ENCODE results near the gene SRCAP.

SRCAP gene

GRCh38 chr16:30698816-30699614 is at the start of gene SRCAP:
Gene SRCAP, plus strand, starts transcription at chr16:30699171. Its CDS starts 1,654 bp downstream, at chr16:30700825.
- no peaks in the 10 kb centered on the region for H3K27me3 ChIP-seq (ENCODE audit: low read depth)
- H3K9me3 ChIP-seq = no peaks in the 10 kb centered on the region
- in situ Hi-C loops (cut with MboI; ENCODE audit: low sequenced_read_pairs) = loop anchor here (10.0 kb wide), 1 partner anchor 264 kb away; the partner anchor contains the start of gene DCTPP1
- DNase-seq (ENCODE audit: low spot score in 2 of 2) = peak; percentile 70 to 90
- peaks cover 40% of the 10 kb centered on the region for H3K36me3 ChIP-seq (replicated peaks)
- H3K4me3 ChIP-seq = peak within 1 kb of the TSS; percentile 97
- H3K4me1 ChIP-seq = peaks cover 10% of the 10 kb centered on the region

- H3K9me3 ChIP-seq = 0 out of 2 replicates have a peak, but pooled peaks cover 2% of the 10 kb centered on the region
- no peaks in the 10 kb centered on the region for H3K27me3 ChIP-seq (ENCODE audit: low read depth)
- H3K4me1 ChIP-seq = peaks cover 4% of the 10 kb centered on the region
- H3K36me3 ChIP-seq (replicated peaks) = peaks cover 23% of the 10 kb centered on the region
- in situ Hi-C loops (cut with MboI; ENCODE audit: low sequenced_read_pairs) = loop anchor here (25.0 kb wide), 1 partner anchor 538 kb away; the partner anchor contains the start of genes GDPD3 and MAPK3
- no peak for DNase-seq (ENCODE audit: low spot score in 2 of 2)
- peak overlapping the region; percentile 83 for H3K4me3 ChIP-seq
Observed at GRCh38 chr16:30649725-30650368, 49.1 kb upstream of the SRCAP start.

GRCh38 chr16:30650369-30651123 is 48.4 kb upstream of the SRCAP start, which contains the start of gene PRR14:
Gene PRR14, plus strand, starts transcription at chr16:30650960. Its CDS starts 686 bp downstream, at chr16:30651646.
- peak within 1 kb of the TSS; percentile 83 for H3K4me3 ChIP-seq
- peaks cover 4% of the 10 kb centered on the region for H3K4me1 ChIP-seq
- H3K36me3 ChIP-seq (replicated peaks) = peaks cover 30% of the 10 kb centered on the region
- H3K27me3 ChIP-seq (ENCODE audit: low read depth) = no peaks in the 10 kb centered on the region
- 0 out of 2 replicates have a peak, but pooled peaks cover 2% of the 10 kb centered on the region for H3K9me3 ChIP-seq
- DNase-seq (ENCODE audit: low spot score in 2 of 2) = peak; percentile 99
- in situ Hi-C loops (cut with MboI; ENCODE audit: low sequenced_read_pairs) = no loop called here

GRCh38 chr16:30651124-30652004 is 47.6 kb upstream of the SRCAP start:
- Histone ChIP-seq H3K36me3 (replicated peaks) (peaks cover 38% of the 10 kb centered on the region), H3K27me3 (ENCODE audit: low read depth) (no peaks in the 10 kb centered on the region), H3K4me3 (peak overlapping the region; percentile 83), H3K9me3 (no peaks in the 10 kb centered on the region), H3K4me1 (peaks cover 4% of the 10 kb centered on the region)
- in situ Hi-C loops (cut with MboI; ENCODE audit: low sequenced_read_pairs) = no loop called here
- DNase-seq (ENCODE audit: low spot score in 2 of 2) = peak; percentile 54 to 77

- peaks cover 44% of the 10 kb centered on the region for H3K36me3 ChIP-seq (replicated peaks)
- peak overlapping the region; percentile 83 for H3K4me3 ChIP-seq
- DNase-seq (ENCODE audit: low spot score in 2 of 2) = no peak
- no peaks in the 10 kb centered on the region for H3K27me3 ChIP-seq (ENCODE audit: low read depth)
- H3K9me3 ChIP-seq = no peaks in the 10 kb centered on the region
- in situ Hi-C loops (cut with MboI; ENCODE audit: low sequenced_read_pairs) = no loop called here
- peaks cover 4% of the 10 kb centered on the region for H3K4me1 ChIP-seq
Observed at GRCh38 chr16:30652005-30652296, 47.0 kb upstream of the SRCAP start.

GRCh38 chr16:30652718-30653117 is 46.3 kb upstream of the SRCAP start:
- no peak overlapping the region for H3K4me3 ChIP-seq
- H3K36me3 ChIP-seq (replicated peaks) = peaks cover 47% of the 10 kb centered on the region
- in situ Hi-C loops (cut with MboI; ENCODE audit: low sequenced_read_pairs) = no loop called here

GRCh38 chr16:30654856-30655255 is 44.1 kb upstream of the SRCAP start:
- Histone ChIP-seq H3K27me3 (ENCODE audit: low read depth) (no peaks in the 10 kb centered on the region), H3K4me3 (no peak overlapping the region), H3K4me1 (peaks cover 8% of the 10 kb centered on the region), H3K36me3 (replicated peaks) (peaks cover 47% of the 10 kb centered on the region), H3K9me3 (no peaks in the 10 kb centered on the region)
- no peak for DNase-seq (ENCODE audit: low spot score in 2 of 2)
- in situ Hi-C loops (cut with MboI; ENCODE audit: low sequenced_read_pairs) = no loop called here

More at GRCh38 chr16:30652718-30653117, 46.3 kb upstream of the SRCAP start:
- Histone ChIP-seq H3K4me1 (peaks cover 8% of the 10 kb centered on the region), H3K27me3 (ENCODE audit: low read depth) (no peaks in the 10 kb centered on the region), H3K9me3 (no peaks in the 10 kb centered on the region)
- no peak for DNase-seq (ENCODE audit: low spot score in 2 of 2)

GRCh38 chr16:30655815-30656347 is 43.1 kb upstream of the SRCAP start:
- Histone ChIP-seq H3K9me3 (no peaks in the 10 kb centered on the region), H3K4me1 (peaks cover 12% of the 10 kb centered on the region), H3K4me3 (no peak overlapping the region), H3K27me3 (ENCODE audit: low read depth) (no peaks in the 10 kb centered on the region), H3K36me3 (replicated peaks) (peaks cover 47% of the 10 kb centered on the region)
- DNase-seq (ENCODE audit: low spot score in 2 of 2) = no peak
- in situ Hi-C loops (cut with MboI; ENCODE audit: low sequenced_read_pairs) = no loop called here

GRCh38 chr16:30656388-30656787 is 42.6 kb upstream of the SRCAP start:
- Histone ChIP-seq H3K36me3 (replicated peaks) (peaks cover 47% of the 10 kb centered on the region), H3K9me3 (no peaks in the 10 kb centered on the region), H3K4me3 (no peak overlapping the region), H3K27me3 (ENCODE audit: low read depth) (no peaks in the 10 kb centered on the region), H3K4me1 (peaks cover 13% of the 10 kb centered on the region)
- in situ Hi-C loops (cut with MboI; ENCODE audit: low sequenced_read_pairs) = no loop called here
- no peak for DNase-seq (ENCODE audit: low spot score in 2 of 2)

GRCh38 chr16:30656974-30657865 is 41.8 kb upstream of the SRCAP start:
- Histone ChIP-seq H3K4me1 (peaks cover 13% of the 10 kb centered on the region), H3K4me3 (peak overlapping the region; percentile 35), H3K9me3 (no peaks in the 10 kb centered on the region), H3K36me3 (replicated peaks) (peaks cover 54% of the 10 kb centered on the region), H3K27me3 (ENCODE audit: low read depth) (no peaks in the 10 kb centered on the region)
- peak in 1 of 2 experiments; percentile 23 for DNase-seq (ENCODE audit: low spot score in 2 of 2)
- in situ Hi-C loops (cut with MboI; ENCODE audit: low sequenced_read_pairs) = no loop called here

- no peaks in the 10 kb centered on the region for H3K27me3 ChIP-seq (ENCODE audit: low read depth)
- peaks cover 13% of the 10 kb centered on the region for H3K4me1 ChIP-seq
- peaks cover 54% of the 10 kb centered on the region for H3K36me3 ChIP-seq (replicated peaks)
- peak within 1 kb of the TSS; percentile 95 for H3K4me3 ChIP-seq
- in situ Hi-C loops (cut with MboI; ENCODE audit: low sequenced_read_pairs) = no loop called here
- DNase-seq (ENCODE audit: low spot score in 2 of 2) = peak; percentile 99 to 100
- no peaks in the 10 kb centered on the region for H3K9me3 ChIP-seq
Observed at GRCh38 chr16:30657866-30658730, 40.9 kb upstream of the SRCAP start, which contains the start of gene FBRS. Gene FBRS, plus strand, starts transcription at chr16:30658431. Its CDS starts 1,088 bp downstream, at chr16:30659519.

Data from HAP-1 (cell line).